Spinal cord (tissue), 10 donors: ENCODE results near the gene CCDC86. TPM values are rescaled to one million over a fixed set of nuclear protein-coding genes. Genes with fewer than 3 reads are reported as not detected.
A peak's percentile ranks its signal among the peaks of the same experiment; 100 is the strongest.

Experiments used
- DNase-seq, 6 donors: peaks; one replicate each; pipeline versions ENCODE4 v3.0.0 to v3.0.0-alpha.2; 2013 to 2015; ENCODE audit warnings: low spot score in 6 of 6, low read depth in 4 of 6
- H3K27ac ChIP-seq: one replicate; pipeline ENCODE4 v1.5.1; 2013; ENCODE audit warnings: low read depth, low read length, control low read depth
- H3K27me3 ChIP-seq: one replicate; pipeline ENCODE4 v1.6.1; 2013; ENCODE audit warnings: low read length; ENCODE audit not compliant: control insufficient read depth, insufficient read depth
- H3K36me3 ChIP-seq: one replicate; pipeline ENCODE4 v1.6.1; 2013; ENCODE audit warnings: low read length; ENCODE audit not compliant: control insufficient read depth, insufficient read depth
- H3K4me1 ChIP-seq: one replicate; pipeline ENCODE4 v1.6.1; 2013; ENCODE audit warnings: low read length; ENCODE audit not compliant: control insufficient read depth, insufficient read depth
- H3K4me3 ChIP-seq: one replicate; pipeline ENCODE4 v1.5.1; 2013; ENCODE audit warnings: low read depth, low read length, control low read depth
- H3K9me3 ChIP-seq: one replicate; pipeline ENCODE4 v1.6.1; 2013; ENCODE audit warnings: low read length; ENCODE audit not compliant: control insufficient read depth, insufficient read depth
- WGBS: methylation state at CpG from one replicate; pipeline ENCODE4 v1.1.5; 2013; ENCODE audit warnings: missing lambda C conversion rate; ENCODE audit not compliant: insufficient coverage; 5-methylcytosine and 5-hydroxymethylcytosine counted together
- polyA plus RNA-seq, 2 donors: library from polyadenylated mRNA; unstranded; fragments of 120-200 nt; gene quantifications; one replicate each; pipeline ENCODE4 v1.2.1, GENCODE V29; 2013; ENCODE audit not compliant: insufficient read length in 2 of 2
- total RNA-seq, 2 donors: library from RNA; depleted of rRNA in 1 of 2; stranded (reverse); fragments of 120-200 nt in 1 of 2; fragments of >200 nt in 1 of 2; gene quantifications; one replicate each; pipeline versions ENCODE4 v1.2.3 to v1.2.4, GENCODE V29; 2013 to 2014
- donor health status: healthy.

Gene CCDC86
- total and polyA plus RNA-seq, 4 donors: 6.5 to 19.8 (median 14.4) TPM

- no peaks in the 10 kb centered on the region for H3K27me3 ChIP-seq
- H3K4me1 ChIP-seq: peaks cover 16% of the 10 kb centered on the region
- H3K9me3 ChIP-seq: no peaks in the 10 kb centered on the region
- no peak for DNase-seq
- no peak overlapping the region for H3K4me3 ChIP-seq
- 89% methylated on average over 7 of the region's 8 CpGs for WGBS
- H3K27ac ChIP-seq: no peak overlapping the region
- peaks cover 5% of the 10 kb centered on the region for H3K36me3 ChIP-seq
Observed at GRCh38 chr11:60858236-60858635, 16.3 kb downstream of the CCDC86 start.

GRCh38 chr11:60858731-60859464 lies 17.0 kb downstream of the CCDC86 start:
- H3K4me3 ChIP-seq: no peak overlapping the region
- DNase-seq: no peak
- H3K27ac ChIP-seq: no peak overlapping the region
- H3K4me1 ChIP-seq: peaks cover 16% of the 10 kb centered on the region
- H3K27me3 ChIP-seq: no peaks in the 10 kb centered on the region
- 84% methylated on average over 4 of the region's 4 CpGs for WGBS
- no peaks in the 10 kb centered on the region for H3K9me3 ChIP-seq
- H3K36me3 ChIP-seq: no peaks in the 10 kb centered on the region

- Histone ChIP-seq H3K4me1 (peaks cover 16% of the 10 kb centered on the region), H3K9me3 (no peaks in the 10 kb centered on the region), H3K27me3 (no peaks in the 10 kb centered on the region), H3K4me3 (no peak overlapping the region), H3K27ac (no peak overlapping the region), H3K36me3 (no peaks in the 10 kb centered on the region)
- peak in 1 of 6 donors; percentile 40 for DNase-seq
- WGBS: 57% methylated on average over 7 of the region's 15 CpGs
Observed at GRCh38 chr11:60859616-60860250, 17.8 kb downstream of the CCDC86 start.

GRCh38 chr11:60860943-60861342 lies 19.0 kb downstream of the CCDC86 start:
- H3K4me1 ChIP-seq: peaks cover 16% of the 10 kb centered on the region
- DNase-seq: peak in 4 of 6 donors; percentile 23 to 64 (median 41)
- no peak overlapping the region for H3K27ac ChIP-seq
- H3K27me3 ChIP-seq: no peaks in the 10 kb centered on the region
- H3K36me3 ChIP-seq: no peaks in the 10 kb centered on the region
- 27% methylated on average over 7 of the region's 7 CpGs for WGBS
- no peaks in the 10 kb centered on the region for H3K9me3 ChIP-seq
- H3K4me3 ChIP-seq: no peak overlapping the region

- Histone ChIP-seq H3K4me3 (no peak overlapping the region), H3K9me3 (no peaks in the 10 kb centered on the region), H3K4me1 (peaks cover 20% of the 10 kb centered on the region), H3K27me3 (no peaks in the 10 kb centered on the region), H3K27ac (no peak overlapping the region), H3K36me3 (no peaks in the 10 kb centered on the region)
- DNase-seq: no peak
- 92% methylated on average over 9 of the region's 9 CpGs for WGBS
Observed at GRCh38 chr11:60862171-60862570, 20.3 kb downstream of the CCDC86 start.

GRCh38 chr11:60863550-60864521 lies 21.9 kb downstream of the CCDC86 start:
- peaks cover 26% of the 10 kb centered on the region for H3K4me1 ChIP-seq
- H3K9me3 ChIP-seq: no peaks in the 10 kb centered on the region
- 79% methylated on average over 9 of the region's 16 CpGs for WGBS
- no peak for DNase-seq
- H3K27ac ChIP-seq: no peak overlapping the region
- no peaks in the 10 kb centered on the region for H3K27me3 ChIP-seq
- no peaks in the 10 kb centered on the region for H3K36me3 ChIP-seq
- no peak overlapping the region for H3K4me3 ChIP-seq

GRCh38 chr11:60864856-60865513 lies 23.1 kb downstream of the CCDC86 start:
- Histone ChIP-seq H3K4me3 (no peak overlapping the region), H3K27ac (no peak overlapping the region), H3K9me3 (no peaks in the 10 kb centered on the region), H3K36me3 (no peaks in the 10 kb centered on the region), H3K27me3 (no peaks in the 10 kb centered on the region), H3K4me1 (peaks cover 24% of the 10 kb centered on the region)
- 81% methylated on average over 7 of the region's 7 CpGs for WGBS
- DNase-seq: no peak

GRCh38 chr11:60866911-60867870 lies 25.3 kb downstream of the CCDC86 start, which contains the start of gene ZP1:
TSS of gene ZP1 (plus strand) at chr11:60867542. CDS start at chr11:60867562, 20 bp downstream.
- no peaks in the 10 kb centered on the region for H3K36me3 ChIP-seq
- H3K4me3 ChIP-seq: no peak within 1 kb of the TSS
- DNase-seq: no peak
- 60% methylated on average over 11 of the region's 13 CpGs for WGBS
- no peaks in the 10 kb centered on the region for H3K9me3 ChIP-seq
- H3K27me3 ChIP-seq: no peaks in the 10 kb centered on the region
- H3K4me1 ChIP-seq: peaks cover 30% of the 10 kb centered on the region
- no peak within 1 kb of the TSS for H3K27ac ChIP-seq
